Astrocyte (in vitro differentiated cells and primary cell): ENCODE results near the gene KRTAP12-2. TPM values are rescaled to one million over a fixed set of nuclear protein-coding genes. Genes with fewer than 3 reads are reported as not detected.
"Not testable (repeated sequence)": the region's sequence is repeated elsewhere in the genome, so short reads cannot be mapped to it uniquely, and the experiment has no call there.

Experiments used
- DNase-seq: peaks from one replicate; pipeline ENCODE4 v3.0.0-alpha.2; 2010; ENCODE audit warnings: low read depth
- FAIRE-seq: peaks from 2 replicates; lab custom pipeline; 2011; peaks lifted over from hg19 to GRCh38; lab: Jason Lieb, UNC
- H2AFZ ChIP-seq: 2 replicates; pipeline ENCODE4 v1.6.0; 2012; ENCODE audit warnings: low read depth, low read length, inconsistent platforms
- H3K27ac ChIP-seq: 2 replicates; pipeline ENCODE4 v1.5.1; 2011; ENCODE audit warnings: low read depth, low read length, inconsistent platforms
- H3K27me3 ChIP-seq: 2 replicates; pipeline ENCODE4 v1.6.0; 2011; ENCODE audit warnings: low read length, inconsistent platforms; ENCODE audit not compliant: insufficient read depth
- H3K36me3 ChIP-seq: 2 replicates; pipeline ENCODE4 v1.5.1; 2011; ENCODE audit warnings: low read length, inconsistent platforms; ENCODE audit not compliant: insufficient read depth
- H3K4me1 ChIP-seq: 2 replicates; pipeline ENCODE4 v1.5.1; 2011; ENCODE audit warnings: low read length, inconsistent platforms; ENCODE audit not compliant: insufficient read depth
- H3K4me2 ChIP-seq: 2 replicates; pipeline ENCODE4 v1.6.0; 2012; ENCODE audit warnings: low read length, inconsistent platforms
- H3K4me3 ChIP-seq: 2 replicates; pipeline ENCODE4 v1.5.1; 2011; ENCODE audit warnings: low read depth, mild to moderate bottlenecking, low read length, inconsistent platforms; ENCODE audit not compliant: insufficient read depth
- H3K79me2 ChIP-seq: 2 replicates; pipeline ENCODE4 v1.6.0; 2012; ENCODE audit warnings: mild to moderate bottlenecking, low read length, inconsistent platforms; ENCODE audit not compliant: insufficient read depth
- H3K9ac ChIP-seq: 2 replicates; pipeline ENCODE4 v1.6.0; 2012; ENCODE audit warnings: mild to moderate bottlenecking, low read length, inconsistent platforms
- H3K9me3 ChIP-seq: 2 replicates; pipeline ENCODE4 v1.5.1; 2012; ENCODE audit warnings: low read depth, mild to moderate bottlenecking, low read length, inconsistent platforms; ENCODE audit not compliant: insufficient read depth
- H4K20me1 ChIP-seq: 2 replicates; pipeline ENCODE4 v1.6.0; 2012; ENCODE audit warnings: low read length, inconsistent platforms; ENCODE audit not compliant: insufficient read depth
- H3K27ac Mint-ChIP-seq: one replicate; pipeline ENCODE4 v1.8.0; 2021; ENCODE audit warnings: mild to moderate bottlenecking, mixed read lengths; ENCODE audit not compliant: unreplicated experiment
- H3K27me3 Mint-ChIP-seq: one replicate; pipeline ENCODE4 v1.8.0; 2021; ENCODE audit warnings: low read depth, mixed read lengths; ENCODE audit not compliant: unreplicated experiment
- H3K36me3 Mint-ChIP-seq: one replicate; pipeline ENCODE4 v1.8.0; 2021; ENCODE audit warnings: low read depth, mixed read lengths; ENCODE audit not compliant: unreplicated experiment
- H3K4me1 Mint-ChIP-seq: one replicate; pipeline ENCODE4 v1.8.0; 2021; ENCODE audit warnings: low read depth, mixed read lengths; ENCODE audit not compliant: unreplicated experiment
- H3K4me3 Mint-ChIP-seq: one replicate; pipeline ENCODE4 v1.8.0; 2021; ENCODE audit warnings: mild to moderate bottlenecking, moderate library complexity, mixed read lengths; ENCODE audit not compliant: unreplicated experiment
- H3K9me3 Mint-ChIP-seq: one replicate; pipeline ENCODE4 v1.8.0; 2021; ENCODE audit warnings: mild to moderate bottlenecking, mixed read lengths; ENCODE audit not compliant: unreplicated experiment
- EZH2 ChIP-seq: IDR thresholded peaks from 2 replicates; pipeline ENCODE4 v1.6.1; 2012; ENCODE audit warnings: mild to moderate bottlenecking, low read length, inconsistent platforms; ENCODE audit not compliant: insufficient read depth
- total RNA-seq: library from RNA; stranded (reverse); gene quantifications from 2 replicates; pipeline ENCODE4 v1.2.1, GENCODE V29; 2021
- TF ChIP-seq, protein P1 (sequence below): IDR thresholded peaks from 2 replicates; pipeline ENCODE4 v1.5.1; 2011; ENCODE audit warnings: low read depth, mild to moderate bottlenecking, inconsistent platforms, low read length, moderate library complexity; ENCODE audit not compliant: insufficient read depth

The KRTAP12-2 gene
- total RNA-seq, 1 donor from 2014 or later: not detected

- FAIRE-seq: no peak
- Histone ChIP-seq H4K20me1 (no peaks in the 10 kb centered on the region), H2AFZ (no peak overlapping the region), H3K27me3 (no peaks in the 10 kb centered on the region), H3K4me3 (no peak overlapping the region), H3K9ac (no peak overlapping the region), H3K36me3 (no peaks in the 10 kb centered on the region), H3K79me2 (no peaks in the 10 kb centered on the region), H3K9me3 (peaks cover 4% of the 10 kb centered on the region), H3K4me1 (no peaks in the 10 kb centered on the region), H3K27ac (no peak overlapping the region), H3K4me2 (no peak overlapping the region)
- Mint-ChIP-seq H3K4me3 (no peak overlapping the region), H3K27ac (no peak overlapping the region), H3K9me3 (peaks cover 42% of the 10 kb centered on the region), H3K27me3 (peaks cover 14% of the 10 kb centered on the region), H3K4me1 (no peaks in the 10 kb centered on the region), H3K36me3 (no peaks in the 10 kb centered on the region)
- no peak for DNase-seq
- no peak for TF ChIP-seq EZH2
Observed at GRCh38 chr21:44670642-44671432, 4.1 kb upstream of the KRTAP12-2 start.

GRCh38 chr21:44667612-44668011, 885 bp upstream of the KRTAP12-2 start:
- no peaks in the 10 kb centered on the region for H3K27me3 ChIP-seq
- no peak overlapping the region for H2AFZ ChIP-seq
- peaks cover 27% of the 10 kb centered on the region for H3K9me3 Mint-ChIP-seq
- H3K4me1 ChIP-seq: no peaks in the 10 kb centered on the region
- H3K27me3 Mint-ChIP-seq: peaks cover 10% of the 10 kb centered on the region
- H3K4me3 ChIP-seq: no peak overlapping the region
- H3K9me3 ChIP-seq: peaks cover 4% of the 10 kb centered on the region
- no peak for FAIRE-seq
- no peaks in the 10 kb centered on the region for H3K79me2 ChIP-seq
- no peak overlapping the region for H3K4me3 Mint-ChIP-seq
- H3K36me3 ChIP-seq: no peaks in the 10 kb centered on the region
- TF ChIP-seq EZH2: no peak
- TF ChIP-seq, protein P1, sequence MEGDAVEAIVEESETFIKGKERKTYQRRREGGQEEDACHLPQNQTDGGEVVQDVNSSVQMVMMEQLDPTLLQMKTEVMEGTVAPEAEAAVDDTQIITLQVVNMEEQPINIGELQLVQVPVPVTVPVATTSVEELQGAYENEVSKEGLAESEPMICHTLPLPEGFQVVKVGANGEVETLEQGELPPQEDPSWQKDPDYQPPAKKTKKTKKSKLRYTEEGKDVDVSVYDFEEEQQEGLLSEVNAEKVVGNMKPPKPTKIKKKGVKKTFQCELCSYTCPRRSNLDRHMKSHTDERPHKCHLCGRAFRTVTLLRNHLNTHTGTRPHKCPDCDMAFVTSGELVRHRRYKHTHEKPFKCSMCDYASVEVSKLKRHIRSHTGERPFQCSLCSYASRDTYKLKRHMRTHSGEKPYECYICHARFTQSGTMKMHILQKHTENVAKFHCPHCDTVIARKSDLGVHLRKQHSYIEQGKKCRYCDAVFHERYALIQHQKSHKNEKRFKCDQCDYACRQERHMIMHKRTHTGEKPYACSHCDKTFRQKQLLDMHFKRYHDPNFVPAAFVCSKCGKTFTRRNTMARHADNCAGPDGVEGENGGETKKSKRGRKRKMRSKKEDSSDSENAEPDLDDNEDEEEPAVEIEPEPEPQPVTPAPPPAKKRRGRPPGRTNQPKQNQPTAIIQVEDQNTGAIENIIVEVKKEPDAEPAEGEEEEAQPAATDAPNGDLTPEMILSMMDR: no peak
- no peak overlapping the region for H3K4me2 ChIP-seq
- H3K9ac ChIP-seq: no peak overlapping the region
- no peaks in the 10 kb centered on the region for H3K4me1 Mint-ChIP-seq
- H3K36me3 Mint-ChIP-seq: no peaks in the 10 kb centered on the region
- no peak overlapping the region for H3K27ac ChIP-seq
- H4K20me1 ChIP-seq: no peaks in the 10 kb centered on the region
- no peak overlapping the region for H3K27ac Mint-ChIP-seq
- no peak for DNase-seq

DNA sequence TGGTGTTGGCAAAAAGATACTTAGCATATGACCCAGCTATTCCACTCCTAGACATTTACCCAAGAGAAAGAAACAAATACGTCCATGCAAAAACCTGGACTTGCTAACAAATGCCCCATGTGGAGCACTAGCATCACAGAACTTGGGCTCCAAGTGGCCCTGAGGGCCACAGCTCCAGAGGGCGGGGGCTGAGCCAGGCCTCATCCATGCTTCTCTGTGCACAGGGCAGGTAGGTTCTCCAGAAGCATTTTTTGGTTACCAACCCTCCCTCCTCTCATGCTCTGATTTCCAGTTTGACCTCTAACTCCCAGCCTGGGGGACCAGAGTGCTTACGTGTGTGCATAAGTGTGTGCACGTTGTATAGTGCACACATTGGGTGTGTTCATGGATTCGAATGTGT, 2.0 kb downstream of the KRTAP12-2 start:
- H3K27me3 Mint-ChIP-seq: peaks cover 10% of the 10 kb centered on the region
- H3K9me3 Mint-ChIP-seq: peaks cover 14% of the 10 kb centered on the region
- H3K4me2 ChIP-seq: no peak overlapping the region
- peaks cover 4% of the 10 kb centered on the region for H3K9me3 ChIP-seq
- H3K4me1 Mint-ChIP-seq: no peaks in the 10 kb centered on the region
- no peaks in the 10 kb centered on the region for H4K20me1 ChIP-seq
- H3K27ac ChIP-seq: no peak overlapping the region
- H3K4me1 ChIP-seq: no peaks in the 10 kb centered on the region
- no peaks in the 10 kb centered on the region for H3K36me3 Mint-ChIP-seq
- no peak for DNase-seq
- TF ChIP-seq EZH2: no peak
- TF ChIP-seq, protein P1: no peak
- no peak overlapping the region for H3K27ac Mint-ChIP-seq
- no peak overlapping the region for H2AFZ ChIP-seq
- no peak overlapping the region for H3K4me3 Mint-ChIP-seq
- no peak overlapping the region for H3K9ac ChIP-seq
- no peaks in the 10 kb centered on the region for H3K79me2 ChIP-seq
- no peaks in the 10 kb centered on the region for H3K36me3 ChIP-seq
- H3K4me3 ChIP-seq: no peak overlapping the region
- no peaks in the 10 kb centered on the region for H3K27me3 ChIP-seq
- no peak for FAIRE-seq

DNA sequence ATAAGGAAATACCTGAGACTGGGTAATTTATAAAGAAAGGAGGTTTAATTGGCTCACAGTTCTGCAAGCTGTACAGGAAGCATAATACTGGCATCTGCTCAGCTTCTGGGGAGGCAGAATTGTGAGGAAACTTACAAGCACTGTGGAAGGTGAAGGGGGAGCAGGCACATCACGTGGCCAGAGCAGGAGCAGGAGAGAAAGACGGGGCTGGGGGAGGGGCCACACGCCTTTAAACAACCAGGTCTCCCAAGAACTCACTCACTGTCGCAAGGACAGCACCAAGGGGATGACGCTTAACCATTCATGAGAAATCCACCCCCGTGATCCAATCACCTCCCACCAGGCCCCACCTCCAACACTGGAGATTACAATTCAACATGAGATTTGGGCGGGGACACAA, 5.2 kb downstream of the KRTAP12-2 start:
- not testable (repeated sequence) for H3K27me3 ChIP-seq, H2AFZ ChIP-seq, H3K4me1 Mint-ChIP-seq, H3K4me3 Mint-ChIP-seq, H3K36me3 ChIP-seq, H3K27ac ChIP-seq, H3K36me3 Mint-ChIP-seq, DNase-seq, FAIRE-seq, H3K9me3 ChIP-seq, H3K4me3 ChIP-seq, H3K4me1 ChIP-seq, H3K4me2 ChIP-seq, H3K27ac Mint-ChIP-seq, H3K9ac ChIP-seq, H3K79me2 ChIP-seq, H4K20me1 ChIP-seq
- peaks cover 15% of the 10 kb centered on the region for H3K9me3 Mint-ChIP-seq
- peaks cover 19% of the 10 kb centered on the region for H3K27me3 Mint-ChIP-seq
